GM12891 (cell line): ENCODE measurements around the gene ATP5MC3.

Experiments used
- PAX5 ChIP-seq: IDR thresholded peaks from 2 replicates; pipeline ENCODE4 v1.6.1; 2011; ENCODE audit warnings: low read length, moderate library complexity, mild to moderate bottlenecking; ENCODE audit not compliant: insufficient read depth, severe bottlenecking
- POLR2A ChIP-seq: IDR thresholded peaks from 2 replicates; pipeline ENCODE4 v1.6.1; 2011; ENCODE audit warnings: low read depth, low read length, control low read depth
- POLR2AphosphoS5 ChIP-seq: IDR thresholded peaks from 2 replicates; pipeline ENCODE4 v1.6.1; 2011; ENCODE audit warnings: low read depth, low read length, control low read depth
- TAF1 ChIP-seq: IDR thresholded peaks from 2 replicates; pipeline ENCODE4 v1.6.1; 2011; ENCODE audit warnings: low read depth, low read length, control low read depth

DNA sequence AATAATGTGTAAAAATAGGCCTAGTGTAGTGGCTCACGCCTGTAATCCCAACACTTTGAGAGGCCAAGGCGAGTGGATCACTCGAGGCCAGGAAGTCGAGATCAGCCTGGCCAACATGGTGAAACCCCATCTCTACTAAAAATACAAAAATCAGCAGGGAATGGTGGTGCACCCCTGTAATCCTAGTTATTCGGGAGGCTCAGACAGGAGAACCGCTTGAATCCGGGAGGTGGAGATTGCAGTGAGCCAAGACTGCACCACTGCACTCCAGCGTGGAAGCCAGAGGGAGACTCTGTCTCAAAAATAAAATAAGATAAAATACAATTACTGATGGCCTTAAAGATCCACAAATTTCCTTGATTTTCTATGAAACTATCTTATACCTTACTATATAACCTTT, 17.3 kb downstream of the ATP5MC3 start:
- TF ChIP-seq TAF1 (no peak), POLR2A (no peak), POLR2AphosphoS5 (no peak), PAX5 (no peak)
